Measurements from ENCODE around the gene PRAC2. TPM values are rescaled to one million over a fixed set of nuclear protein-coding genes. Genes with fewer than 3 reads are reported as not detected.

The PRAC2 gene
- total RNA-seq, 1 experiment from 2014 or later: not detected

GRCh38 chr17:48733632-48734328 lies 10.8 kb downstream of the PRAC2 start:
- DNase-seq (ENCODE audit: low spot score): no peak

GRCh38 chr17:48734333-48735061 lies 11.5 kb downstream of the PRAC2 start:
- no peak for DNase-seq (ENCODE audit: low spot score)

- no peak for DNase-seq (ENCODE audit: low spot score)
Observed at GRCh38 chr17:48735062-48735351, 12.0 kb downstream of the PRAC2 start.

- DNase-seq (ENCODE audit: low spot score): no peak
Observed at GRCh38 chr17:48737330-48738043, 14.5 kb downstream of the PRAC2 start.

GRCh38 chr17:48738424-48738802 lies 15.4 kb downstream of the PRAC2 start:
- DNase-seq (ENCODE audit: low spot score): no peak

GRCh38 chr17:48738803-48739526 lies 16.0 kb downstream of the PRAC2 start:
- no peak for DNase-seq (ENCODE audit: low spot score)

- DNase-seq (ENCODE audit: low spot score): no peak
Observed at GRCh38 chr17:48740537-48740936, 17.6 kb downstream of the PRAC2 start.

GRCh38 chr17:48745381-48746275 lies 22.6 kb downstream of the PRAC2 start:
- DNase-seq (ENCODE audit: low spot score): no peak

GRCh38 chr17:48746916-48747444 lies 24.0 kb downstream of the PRAC2 start:
- no peak for DNase-seq (ENCODE audit: low spot score)

GRCh38 chr17:48747445-48748363 lies 24.7 kb downstream of the PRAC2 start:
- no peak for DNase-seq (ENCODE audit: low spot score)

- no peak for DNase-seq (ENCODE audit: low spot score)
Observed at GRCh38 chr17:48748718-48749566, 26.0 kb downstream of the PRAC2 start.

GRCh38 chr17:48749621-48750553 lies 26.9 kb downstream of the PRAC2 start:
- DNase-seq (ENCODE audit: low spot score): no peak

- no peak for DNase-seq (ENCODE audit: low spot score)
Observed at GRCh38 chr17:48751172-48751571, 28.2 kb downstream of the PRAC2 start.

- no peak for DNase-seq (ENCODE audit: low spot score)
Observed at GRCh38 chr17:48751733-48752398, 28.9 kb downstream of the PRAC2 start.

GRCh38 chr17:48752399-48753288 lies 29.7 kb downstream of the PRAC2 start:
- no peak for DNase-seq (ENCODE audit: low spot score)

- peak; percentile 74 for DNase-seq (ENCODE audit: low spot score)
Observed at GRCh38 chr17:48753794-48754499, 31.0 kb downstream of the PRAC2 start.

All from A172 (cell line).